H9 (cell line): ENCODE results near the gene SLC46A1. TPM values are rescaled to one million over a fixed set of nuclear protein-coding genes. Genes with fewer than 3 reads are reported as not detected.

Source experiments
- DNase-seq: peaks from one replicate; pipeline ENCODE4 v3.0.0-alpha.2; 2017
- H2AFZ ChIP-seq: one replicate; pipeline ENCODE4 v1.6.1; 2013; ENCODE audit warnings: mild to moderate bottlenecking, low read length, control low read depth, moderate library complexity
- H2AK5ac ChIP-seq: 2 replicates; pipeline ENCODE4 v1.6.1; 2013; ENCODE audit warnings: low read length, control low read depth, mixed read lengths; ENCODE audit not compliant: insufficient read length
- H2BK120ac ChIP-seq: one replicate; pipeline ENCODE4 v1.6.1; 2013; ENCODE audit warnings: low read depth, mild to moderate bottlenecking, low read length, control low read depth, inconsistent platforms; ENCODE audit not compliant: poor library complexity, severe bottlenecking
- H2BK12ac ChIP-seq: 2 replicates; pipeline ENCODE4 v1.6.1; 2013; ENCODE audit warnings: low read length, control low read depth, mixed read lengths, low read depth; ENCODE audit not compliant: insufficient read length
- H2BK15ac ChIP-seq: 2 replicates; pipeline ENCODE4 v1.6.1; 2013; ENCODE audit warnings: low read depth, low read length, control low read depth
- H2BK20ac ChIP-seq: one replicate; pipeline ENCODE4 v1.6.1; 2013; ENCODE audit warnings: low read depth, mild to moderate bottlenecking, low read length, control low read depth, inconsistent platforms; ENCODE audit not compliant: poor library complexity, severe bottlenecking
- H2BK5ac ChIP-seq: 2 replicates; pipeline ENCODE4 v1.6.1; 2013; ENCODE audit warnings: low read length, control low read depth, mixed read lengths; ENCODE audit not compliant: insufficient read length
- H3K14ac ChIP-seq: 2 replicates; pipeline ENCODE4 v1.6.1; 2013; ENCODE audit warnings: low read length, control low read depth; ENCODE audit not compliant: insufficient read depth
- H3K18ac ChIP-seq: 2 replicates; pipeline ENCODE4 v1.6.1; 2013; ENCODE audit warnings: low read depth, mild to moderate bottlenecking, mixed read lengths, low read length, control low read depth; ENCODE audit not compliant: insufficient read length
- H3K23ac ChIP-seq: 2 replicates; pipeline ENCODE4 v1.6.1; 2013; ENCODE audit warnings: low read length, control low read depth, mixed read lengths, low read depth; ENCODE audit not compliant: insufficient read length
- H3K23me2 ChIP-seq: 2 replicates; pipeline ENCODE4 v1.6.1; 2013; ENCODE audit warnings: low read depth, mild to moderate bottlenecking, mixed read lengths, low read length, control low read depth; ENCODE audit not compliant: insufficient read length, poor library complexity, severe bottlenecking
- H3K27ac ChIP-seq: 2 replicates; pipeline ENCODE4 v1.5.1; 2013; ENCODE audit warnings: low read length, control low read depth, mixed read lengths, low read depth; ENCODE audit not compliant: insufficient read length
- H3K27me3 ChIP-seq: 2 replicates; pipeline ENCODE4 v1.6.1; 2013; ENCODE audit warnings: low read length, control low read depth, inconsistent platforms; ENCODE audit not compliant: insufficient read depth
- H3K4ac ChIP-seq: 2 replicates; pipeline ENCODE4 v1.6.1; 2013; ENCODE audit warnings: low read depth, mild to moderate bottlenecking, control low read depth, inconsistent platforms, low read length, moderate library complexity
- H3K4me1 ChIP-seq: 2 replicates; pipeline ENCODE4 v1.6.1; 2013; ENCODE audit warnings: low read length, control low read depth, inconsistent platforms; ENCODE audit not compliant: insufficient read depth
- H3K4me2 ChIP-seq: 2 replicates; pipeline ENCODE4 v1.6.1; 2013; ENCODE audit warnings: low read length, control low read depth, mixed read lengths; ENCODE audit not compliant: insufficient read length, insufficient read depth
- H3K56ac ChIP-seq: 2 replicates; pipeline ENCODE4 v1.6.1; 2013; ENCODE audit warnings: low read depth, mild to moderate bottlenecking, mixed read lengths, low read length, control low read depth; ENCODE audit not compliant: insufficient read length
- H3K79me1 ChIP-seq: 2 replicates; pipeline ENCODE4 v1.6.1; 2013; ENCODE audit warnings: low read depth, mild to moderate bottlenecking, moderate library complexity, low read length, control low read depth, inconsistent platforms; ENCODE audit not compliant: insufficient read depth, poor library complexity, severe bottlenecking
- H3K79me2 ChIP-seq: 2 replicates; pipeline ENCODE4 v1.6.1; 2013; ENCODE audit warnings: low read length, control low read depth, inconsistent platforms; ENCODE audit not compliant: insufficient read depth
- H3K9ac ChIP-seq: 2 replicates; pipeline ENCODE4 v1.6.1; 2013; ENCODE audit warnings: low read length, control low read depth, mixed read lengths; ENCODE audit not compliant: insufficient read length; ENCODE audit errors: extremely low read depth
- H3K9me3 ChIP-seq: one replicate; pipeline ENCODE4 v1.6.1; 2013; ENCODE audit warnings: low read depth, low read length, inconsistent platforms; ENCODE audit not compliant: control insufficient read depth
- H3T11ph ChIP-seq: one replicate; pipeline ENCODE4 v1.6.1; 2013; ENCODE audit warnings: mild to moderate bottlenecking, low read length, control low read depth, inconsistent platforms
- H4K20me1 ChIP-seq: one replicate; pipeline ENCODE4 v1.6.1; 2013; ENCODE audit not compliant: control insufficient read depth, insufficient read length, insufficient read depth
- H4K5ac ChIP-seq: 2 replicates; pipeline ENCODE4 v1.6.1; 2013; ENCODE audit warnings: low read depth, mild to moderate bottlenecking, mixed read lengths, low read length, control low read depth; ENCODE audit not compliant: insufficient read length
- H4K8ac ChIP-seq: replicated peaks from 2 replicates; pipeline ENCODE4 v1.6.1; 2013; ENCODE audit warnings: low read length, control low read depth, mixed read lengths, low read depth; ENCODE audit not compliant: insufficient read length
- H4K91ac ChIP-seq: 2 replicates; pipeline ENCODE4 v1.6.1; 2013; ENCODE audit warnings: low read depth, mild to moderate bottlenecking, moderate library complexity, mixed read lengths, low read length, control low read depth; ENCODE audit not compliant: insufficient read length
- H3K27ac Mint-ChIP-seq, 3 experiments: 2 replicates in 2 of 3; 3 replicates in 1 of 3; pipeline ENCODE4 v1.8.0; 2020 to 2021; ENCODE audit warnings: mixed read lengths in 3 of 3, mild to moderate bottlenecking in 1 of 3, moderate library complexity in 1 of 3
- H3K27me3 Mint-ChIP-seq: 2 replicates; pipeline ENCODE4 v1.8.0; 2021; ENCODE audit warnings: low read depth, mild to moderate bottlenecking, moderate library complexity, mixed read lengths
- H3K36me3 Mint-ChIP-seq, 3 experiments: 2 replicates in 2 of 3; 3 replicates in 1 of 3; pipeline ENCODE4 v1.8.0; 2020 to 2021; ENCODE audit warnings: low read depth in 3 of 3, mixed read lengths in 3 of 3; ENCODE audit not compliant: insufficient read depth in 1 of 3
- H3K4me1 Mint-ChIP-seq, 2 experiments: 2 replicates each; pipeline ENCODE4 v1.8.0; 2020; ENCODE audit warnings: mixed read lengths in 2 of 2
- H3K4me3 Mint-ChIP-seq, 2 experiments: 2 replicates in 1 of 2; 3 replicates in 1 of 2; pipeline ENCODE4 v1.8.0; 2020 to 2021; ENCODE audit warnings: mild to moderate bottlenecking in 2 of 2, mixed read lengths in 2 of 2, moderate library complexity in 1 of 2
- H3K9me3 Mint-ChIP-seq, 2 experiments: 2 replicates in 1 of 2; 3 replicates in 1 of 2; pipeline ENCODE4 v1.8.0; 2020; ENCODE audit warnings: mild to moderate bottlenecking in 2 of 2, mixed read lengths in 2 of 2, moderate library complexity in 1 of 2
- WGBS: extraction: QIAGEN DNeasy Blood & Tissue Kit; methylation state at CpG from one replicate; pipeline ENCODE4 v1.1.7; 2013; ENCODE audit warnings: missing lambda C conversion rate, low lambda C conversion rate, mixed read lengths; ENCODE audit not compliant: insufficient read length; ENCODE audit errors: extremely low coverage; 5-methylcytosine and 5-hydroxymethylcytosine counted together
- total RNA-seq: library from RNA; stranded (reverse); gene quantifications from 2 replicates; pipeline ENCODE4 v1.2.1, GENCODE V29; 2021
- TF ChIP-seq, protein P1 (sequence below): fragments of 200-600 bp; sonication (generic); conservative IDR thresholded peaks from 3 replicates; pipeline ENCODE4 v1.8.0; 2021; ENCODE audit warnings: antibody characterized with exemption, mild to moderate bottlenecking

The SLC46A1 gene
- total RNA-seq, 1 experiment from 2014 or later: 8.7 TPM

DNA sequence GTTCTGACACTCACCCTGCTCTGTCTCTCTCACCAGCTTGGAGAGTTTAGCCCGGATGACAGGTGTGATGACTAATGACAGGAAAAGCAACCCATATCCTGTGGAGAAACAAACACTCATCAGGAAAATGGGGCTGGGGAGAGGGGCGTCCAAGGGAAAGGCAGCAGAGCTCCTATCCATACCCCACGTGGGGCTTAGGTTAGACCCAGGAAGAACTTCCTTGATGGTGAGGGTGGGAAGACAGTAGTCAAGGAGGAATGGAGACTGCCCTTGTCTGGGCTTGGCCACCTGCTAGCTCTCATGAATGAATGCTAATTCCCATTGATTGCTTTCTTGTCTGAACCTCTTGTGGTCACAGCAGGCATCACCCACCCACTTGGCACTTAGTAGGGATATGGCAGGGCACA, 3.8 kb downstream of the SLC46A1 start:
- Histone ChIP-seq H2BK5ac (no peak overlapping the region), H3K27me3 (no peaks in the 10 kb centered on the region; the same call in 1 of the 2 replicates), H3K4me1 (peaks cover 8% of the 10 kb centered on the region; the same call in 1 of the 2 replicates), H2BK15ac (no peak overlapping the region), H3K4me2 (peak overlapping the region; percentile 23), H2BK120ac (no peak overlapping the region), H3K27ac (no peak overlapping the region), H3K4ac (no peak overlapping the region), H3K79me1 (no peaks in the 10 kb centered on the region), H3K23me2 (peaks cover 9% of the 10 kb centered on the region), H4K5ac (no peak overlapping the region), H2BK20ac (no peak overlapping the region), H3K9ac (no peak overlapping the region), H2BK12ac (no peak overlapping the region), H3K23ac (no peak overlapping the region), H3K79me2 (no peaks in the 10 kb centered on the region), H4K8ac (no peak overlapping the region), H3K14ac (no peak overlapping the region; the same call in 1 of the 2 replicates), H2AFZ (no peak overlapping the region), H3K18ac (no peak overlapping the region), H4K91ac (no peak overlapping the region), H4K20me1 (no peaks in the 10 kb centered on the region), H3T11ph (no peak overlapping the region), H3K56ac (no peak overlapping the region), H2AK5ac (no peak overlapping the region), H3K9me3 (no peaks in the 10 kb centered on the region)
- Mint-ChIP-seq H3K36me3 (peaks cover 0 to 13% (median 5%) of the 10 kb centered on the region in 3 experiments; a peak in 2 of 7 replicates), H3K4me3 (peak overlapping the region in 1 of 2 experiments; percentile 60; a peak in 2 of 5 replicates), H3K9me3 (no peaks in the 10 kb centered on the region), H3K27me3 (peaks cover 81% of the 10 kb centered on the region), H3K27ac (no peak overlapping the region), H3K4me1 (peaks cover 47% of the 10 kb centered on the region in 2 experiments)
- no CpG with 5 or more reads among the region's 3 CpGs for WGBS
- TF ChIP-seq, protein P1, sequence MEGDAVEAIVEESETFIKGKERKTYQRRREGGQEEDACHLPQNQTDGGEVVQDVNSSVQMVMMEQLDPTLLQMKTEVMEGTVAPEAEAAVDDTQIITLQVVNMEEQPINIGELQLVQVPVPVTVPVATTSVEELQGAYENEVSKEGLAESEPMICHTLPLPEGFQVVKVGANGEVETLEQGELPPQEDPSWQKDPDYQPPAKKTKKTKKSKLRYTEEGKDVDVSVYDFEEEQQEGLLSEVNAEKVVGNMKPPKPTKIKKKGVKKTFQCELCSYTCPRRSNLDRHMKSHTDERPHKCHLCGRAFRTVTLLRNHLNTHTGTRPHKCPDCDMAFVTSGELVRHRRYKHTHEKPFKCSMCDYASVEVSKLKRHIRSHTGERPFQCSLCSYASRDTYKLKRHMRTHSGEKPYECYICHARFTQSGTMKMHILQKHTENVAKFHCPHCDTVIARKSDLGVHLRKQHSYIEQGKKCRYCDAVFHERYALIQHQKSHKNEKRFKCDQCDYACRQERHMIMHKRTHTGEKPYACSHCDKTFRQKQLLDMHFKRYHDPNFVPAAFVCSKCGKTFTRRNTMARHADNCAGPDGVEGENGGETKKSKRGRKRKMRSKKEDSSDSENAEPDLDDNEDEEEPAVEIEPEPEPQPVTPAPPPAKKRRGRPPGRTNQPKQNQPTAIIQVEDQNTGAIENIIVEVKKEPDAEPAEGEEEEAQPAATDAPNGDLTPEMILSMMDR: no peak
- peak; percentile 84 for DNase-seq
